ENCODE results near the gene FBXL16.

The FBXL16 gene

DNA sequence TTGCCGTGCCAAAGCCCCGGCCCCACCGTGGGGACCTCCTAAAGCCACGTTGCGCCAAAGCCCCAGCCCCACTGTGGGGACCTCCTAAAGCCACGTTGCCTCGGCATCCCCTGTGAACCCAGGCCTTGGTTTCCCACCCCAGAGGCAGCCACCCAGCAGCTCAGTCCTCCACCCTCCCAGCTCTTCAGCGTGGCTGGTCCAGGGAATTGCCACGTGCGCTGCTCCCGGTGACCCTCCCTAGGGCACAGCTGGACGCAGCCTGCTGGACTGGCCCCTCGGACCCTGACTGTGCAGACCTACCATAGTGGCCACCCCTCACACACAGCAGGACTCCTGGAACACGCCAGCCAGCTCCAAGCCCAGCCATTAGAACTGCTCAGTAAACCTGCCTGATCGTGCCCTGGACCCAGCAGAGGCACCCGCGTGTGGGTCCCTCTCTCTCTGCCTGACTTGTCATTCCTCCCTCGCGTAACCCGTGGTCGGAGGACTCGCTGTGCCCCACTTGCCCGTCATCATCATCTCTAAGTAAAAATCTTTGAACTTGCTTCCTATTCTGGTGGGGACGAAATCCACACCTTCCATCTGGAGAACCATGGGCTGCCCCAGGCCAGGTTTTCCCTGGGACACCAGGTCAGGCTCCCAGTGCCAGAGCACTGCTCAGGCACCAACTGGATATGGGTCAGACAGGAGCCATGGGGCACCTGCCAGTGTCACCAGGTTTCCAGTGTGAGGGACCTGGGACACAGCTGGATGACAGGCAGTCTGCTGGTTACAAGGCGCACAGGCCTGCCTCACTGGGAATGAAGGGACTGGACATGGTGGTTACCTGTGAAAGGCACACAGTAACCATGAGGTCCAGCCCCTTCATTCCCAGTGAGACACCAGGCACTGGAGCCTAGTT is 29.6 kb upstream of the FBXL16 start:
- no peak for DNase-seq (ENCODE audit: low spot score)

DNA sequence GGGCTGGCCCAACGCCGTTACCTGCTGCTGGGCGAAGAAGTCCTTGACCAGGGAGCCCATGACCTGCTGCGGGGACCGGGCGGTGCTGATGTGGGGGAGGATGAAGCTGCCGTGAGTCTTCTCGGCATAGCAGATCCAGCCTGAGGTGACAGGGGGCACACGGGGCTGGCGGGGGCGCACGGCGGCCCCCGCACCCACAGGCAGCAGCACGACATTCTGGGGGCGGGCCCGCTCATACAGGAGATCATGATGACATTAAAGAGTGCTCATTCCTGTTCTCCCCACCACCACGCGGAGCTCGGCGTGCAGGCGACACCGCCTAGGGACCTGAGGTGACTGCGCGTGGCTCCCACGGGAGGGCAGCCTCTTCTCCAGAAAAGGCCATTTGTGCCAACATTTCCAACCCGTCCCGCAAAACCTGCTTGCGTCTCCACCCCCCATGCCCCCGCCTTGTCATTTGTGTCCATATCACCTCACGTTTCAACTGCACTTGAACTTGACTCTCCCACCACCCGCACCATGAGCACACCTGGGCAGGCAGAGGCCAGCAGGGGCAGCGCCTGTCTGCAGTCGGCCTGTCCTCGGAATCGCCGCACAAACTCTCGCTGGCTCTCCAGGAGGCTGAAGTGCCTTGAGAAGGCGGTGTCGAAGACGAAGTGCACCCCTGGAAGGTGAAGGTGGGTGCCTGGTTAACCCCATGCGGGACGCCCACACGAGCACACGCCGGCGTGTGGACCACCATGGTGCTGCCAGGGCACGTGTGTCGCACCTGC is 28.8 kb upstream of the FBXL16 start:
- DNase-seq (ENCODE audit: low spot score), result no peak

- DNase-seq (ENCODE audit: low spot score), result no peak
These were observed 28.0 kb upstream of the FBXL16 start for GRCh38 chr16:733382-734207.

GRCh38 chr16:732936-733335 is 27.3 kb upstream of the FBXL16 start:
- DNase-seq (ENCODE audit: low spot score), result no peak

DNA sequence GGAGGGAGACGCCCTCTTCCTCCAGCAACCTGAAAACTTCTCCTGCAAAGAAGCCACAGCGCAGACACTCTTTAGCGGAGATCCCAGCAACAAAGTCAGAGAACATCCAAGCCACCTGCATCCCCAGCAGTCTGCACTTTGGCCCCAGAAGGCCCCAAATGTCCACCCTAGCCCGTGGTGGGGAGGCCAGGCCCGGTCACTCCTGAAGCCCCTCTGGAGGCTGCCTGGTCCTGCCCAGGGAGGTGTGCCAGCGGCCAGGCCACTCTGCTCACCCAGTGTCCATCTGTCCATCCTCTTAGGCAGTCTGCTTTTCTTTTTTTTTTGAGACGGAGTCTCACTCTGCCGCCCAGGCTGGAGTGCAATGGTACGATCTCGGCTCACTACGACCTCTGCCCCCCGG is 26.7 kb upstream of the FBXL16 start:
- DNase-seq (ENCODE audit: low spot score), result no peak

GRCh38 chr16:730666-731509 is 25.3 kb upstream of the FBXL16 start:
- DNase-seq (ENCODE audit: low spot score), result no peak

- no peak for DNase-seq (ENCODE audit: low spot score)
These were observed 24.4 kb upstream of the FBXL16 start for GRCh38 chr16:729768-730665.

- DNase-seq (ENCODE audit: low spot score), result no peak
These were observed 23.5 kb upstream of the FBXL16 start for GRCh38 chr16:728890-729744.

DNA sequence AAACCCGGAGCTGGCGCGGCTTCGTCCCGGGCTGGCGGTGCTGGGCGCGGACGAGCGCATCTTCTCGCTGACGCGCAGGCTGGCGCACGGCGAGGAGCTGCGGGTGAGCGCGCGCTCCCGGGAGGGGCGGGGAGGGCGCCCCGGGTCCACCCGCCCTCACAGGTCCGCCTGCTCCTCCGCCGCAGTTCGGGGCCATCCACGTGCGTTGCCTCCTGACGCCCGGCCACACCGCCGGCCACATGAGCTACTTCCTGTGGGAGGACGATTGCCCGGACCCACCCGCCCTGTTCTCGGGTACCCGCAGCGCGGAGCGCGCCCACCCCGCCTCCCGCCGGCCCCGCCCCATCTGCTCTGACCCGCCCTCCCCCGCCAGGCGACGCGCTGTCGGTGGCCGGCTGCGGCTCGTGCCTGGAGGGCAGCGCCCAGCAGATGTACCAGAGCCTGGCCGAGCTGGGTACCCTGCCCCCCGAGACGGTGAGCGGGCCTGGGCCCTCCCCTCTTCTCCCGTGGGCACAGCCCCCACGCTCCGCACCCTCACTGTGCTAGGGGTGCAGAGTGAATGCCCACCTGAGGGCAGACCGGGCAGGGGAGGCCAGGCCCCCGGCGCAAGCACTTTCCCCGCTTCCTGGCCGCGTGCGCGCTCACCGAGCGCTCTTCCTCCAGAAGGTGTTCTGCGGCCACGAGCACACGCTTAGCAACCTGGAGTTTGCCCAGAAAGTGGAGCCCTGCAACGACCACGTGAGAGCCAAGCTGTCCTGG is 22.7 kb upstream of the FBXL16 start:
- no peak for DNase-seq (ENCODE audit: low spot score)

DNA sequence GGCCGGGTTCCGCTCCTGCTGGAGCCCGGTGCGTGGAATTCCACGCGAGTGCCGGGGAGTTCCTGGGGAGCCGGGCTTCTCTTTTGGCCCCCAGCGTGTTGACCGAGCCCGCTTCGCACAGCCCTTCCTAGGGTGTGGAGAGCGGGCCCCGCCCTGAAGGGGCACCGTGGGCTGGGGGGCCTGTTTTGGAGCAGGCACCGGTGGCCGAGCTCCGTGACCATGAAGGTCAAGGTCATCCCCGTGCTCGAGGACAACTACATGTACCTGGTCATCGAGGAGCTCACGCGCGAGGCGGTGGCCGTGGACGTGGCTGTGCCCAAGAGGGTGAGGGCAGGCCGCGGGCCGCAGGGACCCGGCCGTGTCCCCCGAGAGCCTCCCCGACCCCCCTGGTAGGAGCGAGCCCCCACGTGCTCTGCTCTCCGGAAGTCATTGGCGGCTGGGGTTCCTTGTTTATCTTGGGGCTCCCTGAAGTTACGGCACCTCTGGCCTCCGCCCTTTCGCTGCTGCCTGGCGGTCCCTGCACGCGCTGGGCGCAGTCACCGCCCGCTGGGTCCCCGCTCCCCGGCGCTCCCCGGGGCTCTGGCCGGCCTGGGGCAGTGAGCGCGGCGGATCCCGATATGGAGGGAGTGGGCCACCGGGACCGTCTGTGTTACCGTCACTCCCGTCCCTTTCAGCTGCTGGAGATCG is 21.8 kb upstream of the FBXL16 start:
- DNase-seq (ENCODE audit: low spot score), result no peak

DNA sequence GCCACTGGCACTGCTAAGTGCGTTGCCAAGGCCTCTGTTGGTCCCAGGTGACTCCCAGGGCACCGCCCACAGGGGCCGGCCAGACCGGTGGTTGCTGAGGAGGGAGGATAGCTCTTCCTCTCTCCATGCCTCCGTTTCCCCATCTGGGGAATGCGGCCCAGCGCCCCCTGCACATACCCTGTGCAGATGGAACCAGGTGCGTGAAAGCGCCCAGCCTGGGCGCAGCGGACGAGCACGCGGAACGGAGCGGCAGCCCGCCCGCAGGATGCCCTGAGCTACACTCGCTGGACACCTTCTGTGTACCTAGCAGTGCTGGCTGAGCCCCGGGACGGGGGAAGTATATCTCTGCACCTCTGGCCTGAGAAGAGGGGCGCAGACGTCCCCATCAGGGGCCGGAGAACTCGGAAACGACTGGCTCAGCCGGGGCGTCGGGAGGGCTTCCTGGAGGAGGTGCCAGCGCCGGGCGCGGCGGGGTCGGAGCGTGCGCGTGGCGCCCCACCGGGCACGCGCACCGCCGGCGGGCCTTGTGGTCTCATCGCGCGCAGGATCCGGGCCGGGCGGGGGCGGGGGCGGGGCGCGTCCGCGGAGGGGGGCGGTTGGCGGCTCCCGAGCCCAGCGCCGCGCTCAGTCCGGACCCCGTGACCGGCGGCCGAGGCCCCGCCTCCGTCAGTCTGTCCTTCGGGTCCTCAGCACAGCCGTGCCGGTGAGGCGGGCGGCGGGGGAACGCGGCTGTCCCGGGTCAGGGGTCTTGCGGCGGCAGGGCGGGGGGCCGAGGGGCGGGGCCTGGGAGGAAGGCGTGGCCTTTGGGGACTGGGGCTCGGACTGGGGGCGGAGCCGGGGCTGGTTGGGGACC is 21.1 kb upstream of the FBXL16 start, which contains the start of the genes CCDC78 and HAGHL:
Gene CCDC78, minus strand, starts transcription at position 6 of the 853 bp plus-strand sequence. CDS start 76 bp downstream, outside the sequence.
Gene HAGHL, plus strand, starts transcription at position 669 of the 853 bp plus-strand sequence. CDS start 404 bp downstream, outside the sequence.
- DNase-seq (ENCODE audit: low spot score), result peak; percentile 23

- no peak for DNase-seq (ENCODE audit: low spot score)
These were observed 20.5 kb upstream of the FBXL16 start for GRCh38 chr16:726188-726437.

GRCh38 chr16:725463-726187 is 20.0 kb upstream of the FBXL16 start:
- no peak for DNase-seq (ENCODE audit: low spot score)

- DNase-seq (ENCODE audit: low spot score), result no peak
These were observed 19.4 kb upstream of the FBXL16 start for GRCh38 chr16:725041-725376.

- no peak for DNase-seq (ENCODE audit: low spot score)
These were observed 18.8 kb upstream of the FBXL16 start for GRCh38 chr16:724188-725040.

DNA sequence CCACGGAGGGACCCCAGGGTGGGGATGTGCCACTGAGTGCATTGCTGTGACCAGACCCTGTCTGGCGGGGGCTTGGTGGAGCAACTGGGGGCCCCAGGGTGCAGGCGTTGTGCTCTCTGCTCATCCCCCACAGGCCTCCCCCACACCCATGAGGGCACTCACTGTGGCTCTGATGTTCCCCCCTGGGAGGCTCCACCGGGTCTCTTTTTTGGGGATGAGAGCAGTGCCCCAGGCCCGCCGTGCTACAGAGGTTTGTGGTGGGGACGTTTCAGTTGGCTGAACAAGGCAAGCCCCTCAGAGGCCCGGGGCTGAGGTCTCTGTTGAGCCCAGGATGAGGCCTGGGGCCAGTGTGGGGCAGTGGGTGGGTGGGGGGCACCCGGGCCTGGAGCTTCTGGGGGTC is 18.1 kb upstream of the FBXL16 start:
- DNase-seq (ENCODE audit: low spot score), result no peak
